ENCODE results near the gene TBC1D1.

Gene TBC1D1

DNA sequence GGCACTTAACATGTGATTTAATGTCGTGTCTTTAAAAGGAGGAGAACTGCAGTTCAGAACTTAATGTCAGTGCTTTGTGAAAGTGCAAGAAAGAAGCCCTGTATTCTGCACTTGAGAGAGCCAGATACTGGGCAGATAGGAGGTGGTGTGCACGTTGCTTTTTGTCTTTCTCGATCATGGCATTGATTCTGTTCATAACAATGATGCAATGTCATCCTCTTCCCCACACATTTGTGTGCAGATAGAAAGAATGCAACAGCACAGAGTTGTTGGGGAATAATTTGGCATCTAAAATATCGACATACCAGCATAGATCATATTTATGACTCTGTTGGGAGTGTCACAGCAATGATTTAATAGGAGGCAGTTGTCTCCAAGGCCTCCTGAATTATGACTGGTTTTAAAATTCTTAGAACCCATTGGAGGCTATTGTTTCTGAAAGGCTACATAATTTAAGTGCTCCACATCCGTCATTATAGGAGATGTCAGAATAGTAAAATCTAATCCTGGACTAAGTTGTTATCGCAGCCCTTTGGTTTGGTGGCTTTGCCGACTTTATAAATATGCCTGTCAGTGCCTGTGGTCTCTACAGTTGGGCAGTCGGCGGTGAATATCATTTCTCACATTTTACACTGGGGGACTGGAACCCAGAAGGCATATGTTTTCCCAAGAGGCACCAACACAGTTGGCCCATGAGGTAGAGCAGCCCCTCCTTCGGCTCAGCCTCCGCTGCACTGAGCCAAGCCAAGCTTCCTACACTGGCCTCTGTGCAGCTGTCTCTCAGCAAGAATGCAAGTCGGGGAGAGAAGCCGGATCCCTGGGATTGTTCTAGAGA, 194.2 kb downstream of the TBC1D1 start:
- DNase-seq: no peak

DNA sequence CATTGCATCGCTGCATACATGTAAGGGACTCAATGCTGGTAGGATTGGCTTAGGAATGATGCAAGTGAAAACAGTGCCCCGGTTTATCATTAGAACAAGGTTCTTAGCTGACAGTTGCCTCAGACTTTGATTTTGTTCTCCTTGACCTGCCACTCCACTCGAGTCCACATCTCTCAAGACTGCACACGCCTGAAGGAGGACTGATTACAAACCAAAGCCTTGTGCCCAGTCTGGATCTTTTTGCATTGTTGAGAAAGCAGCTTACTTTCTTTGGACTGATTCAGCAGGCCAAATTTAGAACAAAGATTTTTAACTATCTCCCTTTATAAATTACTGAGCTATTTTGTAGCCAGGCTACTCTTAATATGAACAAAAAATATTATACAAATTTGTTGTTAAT, 194.9 kb downstream of the TBC1D1 start:
- no peak for DNase-seq

GRCh38 chr4:38086151-38086848, 195.4 kb downstream of the TBC1D1 start:
- no peak for DNase-seq

DNA sequence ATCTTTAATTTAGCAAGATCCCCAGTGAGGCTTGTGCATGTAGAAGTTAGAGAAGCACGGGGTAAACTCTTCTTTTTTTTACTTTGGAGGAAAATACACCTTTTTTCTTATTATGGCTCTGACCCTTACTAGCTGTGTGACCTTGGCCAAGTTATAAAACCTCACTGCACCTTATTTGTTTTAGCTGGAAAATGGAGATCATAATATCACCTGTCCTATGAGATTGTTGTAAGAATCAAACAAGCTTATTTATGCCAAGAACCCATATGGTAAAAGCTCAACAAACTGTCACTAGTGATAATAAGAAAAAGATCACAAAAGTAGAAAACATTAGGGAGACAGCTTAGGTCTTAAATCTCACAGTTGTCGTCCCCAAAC, 196.0 kb downstream of the TBC1D1 start:
- DNase-seq: no peak

GRCh38 chr4:38088321-38088720, 197.4 kb downstream of the TBC1D1 start:
- no peak for DNase-seq

- DNase-seq: no peak
Observed at GRCh38 chr4:38089961-38090360, 199.1 kb downstream of the TBC1D1 start.

DNA sequence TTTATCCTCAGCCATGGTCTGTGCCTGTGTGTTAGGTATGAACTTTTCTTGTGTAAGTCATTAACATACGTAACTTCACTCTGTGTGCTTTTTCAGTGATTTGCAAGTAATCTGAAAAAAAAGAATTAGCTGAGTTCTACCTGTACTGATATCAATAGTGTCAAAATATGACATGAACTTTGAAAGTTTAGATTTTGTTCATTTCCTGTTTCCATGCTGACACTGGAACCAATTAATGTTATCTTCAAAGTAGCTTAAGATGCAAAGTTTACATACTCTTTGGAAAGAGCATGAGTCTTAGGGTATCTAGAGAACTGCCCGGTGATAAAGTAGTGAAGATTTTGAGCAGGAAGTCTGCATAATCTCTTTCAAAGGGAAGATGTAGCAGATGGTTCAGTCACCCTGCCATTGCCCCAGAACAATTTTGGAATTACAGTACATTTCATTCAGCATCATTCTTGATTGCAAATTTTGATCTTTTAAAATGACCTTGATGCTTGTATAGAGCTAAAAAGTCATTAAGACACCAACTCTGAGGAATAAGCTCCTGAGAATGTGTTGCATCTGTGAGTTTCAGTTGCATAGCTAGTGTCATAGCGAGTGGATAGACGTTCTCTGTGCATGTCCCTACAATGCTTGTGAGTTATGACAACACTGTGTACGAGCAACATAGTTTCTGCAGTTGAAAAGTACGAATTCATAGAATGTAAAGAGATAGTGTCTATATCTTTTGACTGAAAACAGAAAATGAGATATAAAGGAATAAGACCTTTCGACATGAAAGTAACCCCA, 199.8 kb downstream of the TBC1D1 start:
- DNase-seq: no peak

GRCh38 chr4:38091636-38092035, 200.8 kb downstream of the TBC1D1 start:
- DNase-seq: no peak

- no peak for DNase-seq
Observed at GRCh38 chr4:38092701-38093100, 201.8 kb downstream of the TBC1D1 start.

GRCh38 chr4:38094419-38094818, 203.5 kb downstream of the TBC1D1 start:
- no peak for DNase-seq

DNA sequence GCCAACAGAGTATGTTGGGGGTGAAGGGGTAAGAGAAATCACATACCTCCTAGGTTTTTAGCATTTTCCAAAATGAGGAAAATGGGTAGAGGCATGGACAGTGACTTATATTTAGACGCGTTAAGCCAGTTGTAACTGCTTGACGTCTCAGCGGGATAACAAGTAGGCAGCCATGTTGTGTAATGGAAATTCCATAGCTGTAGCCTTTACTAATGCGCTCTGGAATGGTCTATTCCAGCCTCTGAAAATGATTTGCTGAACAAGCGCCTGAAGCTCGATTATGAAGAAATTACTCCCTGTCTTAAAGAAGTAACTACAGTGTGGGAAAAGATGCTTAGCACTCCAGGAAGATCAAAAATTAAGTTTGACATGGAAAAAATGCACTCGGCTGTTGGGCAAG, 204.8 kb downstream of the TBC1D1 start:
- DNase-seq: no peak

DNA sequence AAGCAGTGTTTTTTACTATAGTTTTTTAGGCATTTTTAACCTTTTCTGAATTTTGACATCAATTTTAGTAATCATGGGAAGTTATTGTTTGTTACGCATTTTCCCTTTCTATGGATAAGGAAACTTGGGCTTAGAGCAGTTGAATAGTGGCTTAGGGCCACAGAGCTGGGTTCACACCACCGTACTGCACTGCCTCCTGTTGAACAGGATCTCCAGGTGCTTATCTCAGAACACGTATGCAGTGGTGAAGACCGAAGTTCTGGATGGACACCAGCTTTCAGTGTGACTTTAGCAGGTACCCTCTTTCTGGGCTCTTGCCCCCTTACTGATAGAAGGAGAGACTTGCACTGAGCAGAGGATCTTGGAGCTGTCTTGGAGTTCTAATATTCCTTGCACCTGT, 206.9 kb downstream of the TBC1D1 start:
- no peak for DNase-seq

- no peak for DNase-seq
Observed at GRCh38 chr4:38099020-38099600, 208.2 kb downstream of the TBC1D1 start.

GRCh38 chr4:38099908-38100407, 209.1 kb downstream of the TBC1D1 start:
- DNase-seq: no peak

DNA sequence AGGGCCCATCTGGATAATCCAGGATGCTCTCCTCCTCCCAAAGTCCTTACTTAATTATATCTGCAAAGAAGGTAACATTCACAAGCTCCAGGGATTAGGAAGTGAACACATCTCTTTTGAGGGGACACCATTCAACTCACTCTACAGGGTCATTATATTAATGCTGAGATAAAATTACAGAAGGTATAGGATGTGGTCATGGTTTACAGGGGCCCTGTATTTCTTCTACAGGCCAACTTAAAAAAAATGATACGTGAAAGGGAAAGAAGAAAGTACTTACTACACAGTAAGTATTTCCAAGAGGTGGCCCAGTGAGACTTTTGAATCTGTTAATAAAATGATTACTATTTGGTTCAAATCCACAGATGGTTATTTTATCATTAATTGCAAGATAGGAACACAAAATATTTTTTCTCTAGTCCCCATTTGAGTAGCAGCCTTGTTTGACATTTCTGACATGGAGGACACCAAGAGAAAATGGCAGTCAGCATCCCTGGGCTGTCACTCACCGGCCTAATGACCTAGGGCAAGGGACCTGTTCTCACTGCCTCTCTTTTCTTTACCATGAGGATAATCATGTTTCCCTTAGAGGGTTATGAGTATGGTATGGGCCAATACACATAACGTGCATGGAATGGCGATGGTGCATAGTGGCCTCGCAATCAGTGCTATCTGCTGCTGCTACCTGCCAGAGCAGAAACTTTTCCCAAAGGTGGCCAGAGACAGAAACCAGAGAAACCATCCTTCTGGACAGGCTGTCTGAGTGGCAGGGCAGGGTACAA, 209.8 kb downstream of the TBC1D1 start:
- DNase-seq: no peak

DNA sequence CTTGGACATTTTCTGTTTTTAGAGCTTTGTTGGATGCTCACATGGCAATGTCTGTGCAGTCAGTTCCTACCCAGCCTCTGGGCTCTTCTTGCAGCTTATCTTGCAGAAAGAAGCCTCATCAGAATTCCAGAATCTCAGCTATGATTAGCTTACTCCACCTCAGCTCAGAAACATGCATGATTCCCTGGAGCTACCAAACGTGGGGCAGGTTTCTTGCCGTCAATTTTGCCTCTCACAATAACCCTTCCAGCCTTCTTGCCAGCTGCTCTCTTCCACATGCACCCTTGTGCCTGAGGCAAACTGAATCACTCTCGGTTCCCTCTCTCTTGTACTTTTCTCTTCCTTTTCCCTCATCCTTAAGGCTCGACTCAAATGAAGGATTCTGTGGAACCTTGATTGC, 210.7 kb downstream of the TBC1D1 start:
- no peak for DNase-seq

- no peak for DNase-seq
Observed at GRCh38 chr4:38102957-38103588, 212.2 kb downstream of the TBC1D1 start.

DNA sequence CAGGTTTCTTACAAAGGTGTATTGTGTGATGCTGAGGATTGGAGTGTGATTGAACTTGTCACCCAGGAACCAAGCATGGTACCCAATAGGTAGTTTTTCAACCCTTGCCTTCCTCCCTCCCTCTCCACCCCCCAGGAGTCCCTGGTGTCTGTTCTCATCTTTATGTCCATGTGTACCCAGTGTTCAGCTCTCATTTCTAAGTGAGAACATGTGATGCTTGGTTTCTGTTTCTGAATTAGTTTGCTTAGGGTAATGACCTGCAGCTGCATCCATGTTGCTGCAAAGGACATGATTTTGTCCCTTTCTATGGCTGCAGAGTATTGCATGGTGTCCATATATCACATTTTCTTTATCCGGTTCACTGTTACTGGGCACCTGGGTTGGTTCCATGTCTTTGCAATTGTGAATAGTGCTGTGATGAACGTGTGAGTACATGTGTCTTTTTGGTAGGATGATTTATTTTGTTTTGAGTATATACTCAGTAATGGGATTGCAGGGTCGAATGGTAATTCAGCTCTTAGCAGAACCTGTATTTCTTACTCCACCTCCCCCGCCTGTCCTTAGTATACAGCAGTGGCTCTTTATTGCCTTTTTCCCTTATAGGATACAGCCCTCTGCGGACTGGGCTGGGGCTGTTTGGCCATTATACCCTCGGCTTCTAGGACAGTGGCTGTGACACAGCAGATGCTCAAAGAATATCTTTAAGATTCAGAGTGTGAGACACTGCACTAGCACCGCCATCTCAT, 214.8 kb downstream of the TBC1D1 start:
- no peak for DNase-seq

DNA sequence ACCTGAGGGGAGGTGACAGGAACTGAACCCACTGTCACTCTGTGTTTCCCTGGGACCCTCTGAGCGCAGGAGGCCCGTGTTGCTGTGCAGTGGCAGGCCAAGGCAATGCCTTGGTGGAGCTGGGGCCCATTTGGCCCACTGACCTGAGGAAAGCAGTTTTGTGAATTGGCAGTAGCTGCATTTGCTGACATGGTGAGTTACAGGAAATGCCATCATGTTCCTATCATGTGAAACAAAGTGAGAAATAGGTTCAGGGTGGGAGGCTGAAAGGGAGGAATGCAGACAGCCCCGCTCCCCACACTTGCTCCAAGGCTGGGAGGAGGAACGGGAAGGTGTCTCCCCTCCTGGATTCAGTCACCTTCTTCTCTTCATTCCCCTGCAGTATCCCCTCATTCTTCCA, 215.4 kb downstream of the TBC1D1 start:
- DNase-seq: no peak

DNA sequence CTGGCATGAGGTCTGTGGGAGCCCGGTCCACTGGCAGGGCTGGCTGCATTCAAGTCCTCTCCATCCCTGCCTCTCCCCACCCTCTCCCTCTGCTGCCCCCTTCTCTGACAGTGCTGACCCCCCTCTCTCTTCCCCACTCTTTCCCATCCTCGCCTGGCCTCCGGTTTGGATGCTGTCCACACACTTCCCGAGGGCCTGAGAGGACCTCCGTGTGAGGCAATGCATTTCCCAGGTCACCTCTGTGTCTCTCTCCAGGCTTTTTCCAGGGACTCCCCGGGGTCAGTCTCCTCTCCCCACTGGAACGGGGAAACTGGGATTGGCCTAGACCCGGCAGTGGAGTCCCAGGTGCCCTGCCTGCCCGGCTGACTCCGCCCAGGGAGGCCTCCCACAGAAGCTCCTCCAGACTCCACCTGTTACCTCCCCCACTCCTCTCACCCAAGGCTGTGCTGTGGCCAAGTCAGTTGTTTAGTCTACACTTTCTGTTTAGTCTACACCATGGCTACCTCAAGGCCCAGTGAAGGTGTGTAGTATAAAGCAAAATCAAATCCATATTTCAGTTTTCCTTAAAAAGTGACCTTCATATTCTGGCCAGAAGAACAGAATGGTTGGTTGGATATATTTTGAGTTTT, 216.1 kb downstream of the TBC1D1 start:
- DNase-seq: no peak

DNA sequence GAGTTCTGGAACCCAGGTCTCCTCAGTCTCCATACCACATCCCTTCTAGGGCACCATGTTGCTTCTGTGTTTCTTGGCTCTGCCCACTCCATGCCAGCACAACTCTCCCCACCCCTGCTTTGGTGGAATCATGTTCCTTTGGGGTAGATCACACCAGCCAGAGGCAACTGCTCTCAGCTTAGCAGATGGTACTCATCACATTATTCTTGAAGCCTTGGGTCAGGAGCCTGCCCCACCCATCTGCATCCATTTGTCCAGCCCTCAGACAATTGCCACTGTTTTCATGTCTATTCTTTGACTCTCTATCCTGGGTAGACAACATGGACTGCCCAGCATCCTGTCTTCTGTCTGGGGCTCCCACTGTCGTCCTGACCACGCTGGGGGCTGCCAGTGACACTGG, 216.9 kb downstream of the TBC1D1 start:
- DNase-seq: no peak

All from DMS79 (cell line).